IMR-90 (cell line): Measurements from ENCODE around the gene CLK3. TPM values are rescaled to one million over a fixed set of nuclear protein-coding genes. Genes with fewer than 3 reads are reported as not detected.
A peak's percentile ranks its signal among the peaks of the same experiment; 100 is the strongest.

Experiments used
- ATAC-seq: fragments of 200-7000 bp; cut with Tn5 transposase; 2 replicates; pipeline ENCODE4 v1.9.1; 2020; ENCODE audit warnings: low read depth, mild to moderate bottlenecking, moderate library complexity
- BruUV-seq: library from RNA; stranded (reverse); fragments of 400-500 nt; replicated peaks from 2 replicates; lab custom pipeline; 2021; lab: Mats Ljungman, UMichigan
- CTCF ChIA-PET: fragments of 300-600 bp; formaldehyde crosslinking; extraction: SDS; loops from one replicate; lab custom pipeline; 2021; ENCODE audit warnings: antibody characterized with exemption; lab: Yijun Ruan, JAX
- POLR2A ChIA-PET: fragments of 300-600 bp; sonication (Branson Sonifier 250); formaldehyde crosslinking; loops from one replicate; lab custom pipeline; 2022; ENCODE audit warnings: antibody characterized with exemption; ENCODE audit not compliant: unreplicated experiment; lab: Charles Lee
- DNase-seq: peaks from one replicate; pipeline ENCODE4 v3.0.0; 2013
- H2AFZ ChIP-seq: replicated peaks from 2 replicates; pipeline ENCODE3; 2013; ENCODE audit warnings: low read length, mild to moderate bottlenecking; ENCODE audit not compliant: poor library complexity
- H2AK5ac ChIP-seq: 2 replicates; pipeline ENCODE4 v1.6.1; 2013; ENCODE audit warnings: low read depth, low read length, inconsistent platforms
- H2AK9ac ChIP-seq: replicated peaks from 2 replicates; pipeline ENCODE3; 2013; ENCODE audit warnings: mild to moderate bottlenecking, low read depth, low read length, moderate library complexity; ENCODE audit not compliant: poor library complexity
- H2BK120ac ChIP-seq: 2 replicates; pipeline ENCODE4 v1.6.1; 2013; ENCODE audit warnings: low read depth, low read length, inconsistent platforms
- H2BK15ac ChIP-seq: 3 replicates; pipeline ENCODE4 v1.6.1; 2013; ENCODE audit warnings: low read depth, low read length, inconsistent platforms
- H2BK20ac ChIP-seq: 2 replicates; pipeline ENCODE4 v1.6.1; 2013; ENCODE audit warnings: low read depth, mild to moderate bottlenecking, inconsistent platforms, low read length, moderate library complexity
- H2BK5ac ChIP-seq: 2 replicates; pipeline ENCODE4 v1.6.1; 2013; ENCODE audit warnings: mild to moderate bottlenecking, low read depth, low read length, inconsistent platforms; ENCODE audit not compliant: poor library complexity, severe bottlenecking
- H3K14ac ChIP-seq: replicated peaks from 2 replicates; pipeline ENCODE4 v1.6.1; 2013; ENCODE audit warnings: low read depth, low read length, inconsistent platforms
- H3K18ac ChIP-seq: 2 replicates; pipeline ENCODE4 v1.6.1; 2013; ENCODE audit warnings: low read depth, low read length, control low read depth
- H3K23ac ChIP-seq: 2 replicates; pipeline ENCODE4 v1.6.1; 2013; ENCODE audit warnings: low read depth, low read length, inconsistent platforms
- H3K27ac ChIP-seq: 2 replicates; pipeline ENCODE4 v1.5.1; 2013; ENCODE audit warnings: mild to moderate bottlenecking, control low read depth, low read length; ENCODE audit not compliant: insufficient read depth
- H3K27me3 ChIP-seq: 2 replicates; pipeline ENCODE4 v1.6.1; 2013; ENCODE audit warnings: low read length; ENCODE audit not compliant: control insufficient read depth, insufficient read depth
- H3K36me3 ChIP-seq: 2 replicates; pipeline ENCODE4 v1.6.1; 2013; ENCODE audit warnings: low read length, mixed read lengths; ENCODE audit not compliant: control insufficient read depth, insufficient read depth
- H3K4ac ChIP-seq: 2 replicates; pipeline ENCODE4 v1.6.1; 2013; ENCODE audit warnings: low read depth, low read length, inconsistent platforms
- H3K4me1 ChIP-seq: 2 replicates; pipeline ENCODE4 v1.6.1; 2013; ENCODE audit warnings: low read length, mixed read lengths; ENCODE audit not compliant: control insufficient read depth, insufficient read depth
- H3K4me2 ChIP-seq: 2 replicates; pipeline ENCODE4 v1.6.1; 2013; ENCODE audit warnings: low read depth, mild to moderate bottlenecking, control low read depth, low read length, moderate library complexity
- H3K4me3 ChIP-seq: 2 replicates; pipeline ENCODE4 v1.5.1; 2013; ENCODE audit warnings: low read depth, mild to moderate bottlenecking, control low read depth, low read length, moderate library complexity; ENCODE audit not compliant: insufficient read depth
- H3K56ac ChIP-seq: 2 replicates; pipeline ENCODE4 v1.6.1; 2013; ENCODE audit warnings: low read length, inconsistent platforms; ENCODE audit not compliant: insufficient read depth; ENCODE audit errors: extremely low read depth
- H3K79me1 ChIP-seq, 2 experiments: 2 replicates each; pipeline ENCODE4 v1.6.1; 2013; ENCODE audit warnings: low read length in 2 of 2, inconsistent platforms in 1 of 2, low read depth in 1 of 2
- H3K9ac ChIP-seq: 2 replicates; pipeline ENCODE4 v1.6.1; 2013; ENCODE audit warnings: low read depth, low read length, control low read depth
- H3K9me1 ChIP-seq: 2 replicates; pipeline ENCODE4 v1.6.1; 2013; ENCODE audit warnings: low read length, inconsistent platforms; ENCODE audit not compliant: insufficient read depth
- H3K9me3 ChIP-seq: 2 replicates; pipeline ENCODE4 v1.6.1; 2013; ENCODE audit warnings: low read length; ENCODE audit not compliant: control insufficient read depth, insufficient read depth
- H4K20me1 ChIP-seq: 2 replicates; pipeline ENCODE4 v1.6.1; 2013; ENCODE audit warnings: low read length, inconsistent platforms; ENCODE audit not compliant: insufficient read depth
- H4K5ac ChIP-seq: 2 replicates; pipeline ENCODE4 v1.6.1; 2013; ENCODE audit warnings: mild to moderate bottlenecking, low read depth, low read length, control low read depth
- H4K8ac ChIP-seq, 2 experiments: 2 replicates each; pipeline ENCODE4 v1.6.1; 2013; ENCODE audit warnings: low read depth in 2 of 2, low read length in 2 of 2, control low read depth in 1 of 2, inconsistent platforms in 1 of 2
- H4K91ac ChIP-seq: 2 replicates; pipeline ENCODE4 v1.6.1; 2013; ENCODE audit warnings: low read depth, low read length, inconsistent platforms; ENCODE audit not compliant: insufficient read depth
- CEBPB ChIP-seq: IDR thresholded peaks from 2 replicates; pipeline ENCODE4 v1.6.1; 2012; ENCODE audit warnings: low read depth, low read length, improper control_type of control experiment
- CHD1 ChIP-seq: IDR thresholded peaks from 2 replicates; pipeline ENCODE4 v1.6.1; 2012; ENCODE audit warnings: low read depth, low read length, improper control_type of control experiment
- MAFK ChIP-seq: IDR thresholded peaks from 2 replicates; pipeline ENCODE4 v1.6.1; 2012; ENCODE audit warnings: low read depth, low read length, improper control_type of control experiment
- MAZ ChIP-seq: IDR thresholded peaks from 2 replicates; pipeline ENCODE4 v1.6.1; 2012; ENCODE audit warnings: low read depth, mild to moderate bottlenecking, low read length, improper control_type of control experiment, moderate library complexity, borderline replicate concordance
- MXI1 ChIP-seq: IDR thresholded peaks from 2 replicates; pipeline ENCODE4 v1.6.1; 2012; ENCODE audit warnings: low read depth, mild to moderate bottlenecking, low read length, moderate library complexity, borderline replicate concordance
- NFE2L2 ChIP-seq: fragments of 150-350 bp; IDR thresholded peaks from 2 replicates; pipeline ENCODE4 v1.6.1; 2016; ENCODE audit warnings: low read depth, mild to moderate bottlenecking, low read length
- RFX5 ChIP-seq: IDR thresholded peaks from 2 replicates; pipeline ENCODE4 v1.8.0; 2012; ENCODE audit warnings: low read depth, mild to moderate bottlenecking, low read length, moderate library complexity
- WGBS, 2 experiments: methylation state at CpG; one replicate each; pipeline versions ENCODE4 v1.1.5 to v1.1.7; 2013; ENCODE audit warnings: missing lambda C conversion rate in 2 of 2; ENCODE audit not compliant: insufficient read length in 1 of 2; ENCODE audit errors: extremely low coverage in 2 of 2; 5-methylcytosine and 5-hydroxymethylcytosine counted together
- dilution Hi-C: fragments of 300-500 bp; cut with HindIII; formaldehyde crosslinking; loops from one replicate; pipeline ENCODE4 v1.14.3; 2018; ENCODE audit warnings: low sequenced_read_pairs; ENCODE audit not compliant: unreplicated experiment
- in situ Hi-C: fragments of 300-500 bp; cut with MboI; formaldehyde crosslinking; loops from 3 replicates; pipeline ENCODE4 v1.14.3; 2019; ENCODE audit warnings: low sequenced_read_pairs, inconsistent platforms, mixed read lengths
- intact Hi-C: fragments of 100-400 bp; cut with micrococcal nuclease; formaldehyde crosslinking; loops from 2 replicates; pipeline ENCODE4 v1.10.0; 2022
- polyA plus RNA-seq, 3 experiments: library from polyadenylated mRNA; depleted of rRNA; stranded (reverse); fragments of >200 nt; gene quantifications; 2 replicates each; pipeline ENCODE4 v1.2.3, GENCODE V29; 2012; ENCODE audit warnings: low replicate concordance in 1 of 3
- total RNA-seq: library from RNA; depleted of rRNA; stranded (reverse); fragments of >200 nt; gene quantifications from 2 replicates; pipeline ENCODE4 v1.2.3, GENCODE V29; 2012
- TF ChIP-seq, protein P1 (sequence below): conservative IDR thresholded peaks from 2 replicates; pipeline ENCODE4 v1.5.1; 2012; ENCODE audit warnings: mild to moderate bottlenecking, low read depth, low read length, improper control_type of control experiment

CLK3 gene
- total and polyA plus RNA-seq, 2 of the 4 experiments (the other 2 are of a cell fraction) = 84.7 to 117 TPM

GRCh38 chr15:74664028-74664616 lies 48.5 kb downstream of the CLK3 start:
- DNase-seq (peak; percentile 75), ATAC-seq (peak; percentile 99)
- TF ChIP-seq, protein P1, sequence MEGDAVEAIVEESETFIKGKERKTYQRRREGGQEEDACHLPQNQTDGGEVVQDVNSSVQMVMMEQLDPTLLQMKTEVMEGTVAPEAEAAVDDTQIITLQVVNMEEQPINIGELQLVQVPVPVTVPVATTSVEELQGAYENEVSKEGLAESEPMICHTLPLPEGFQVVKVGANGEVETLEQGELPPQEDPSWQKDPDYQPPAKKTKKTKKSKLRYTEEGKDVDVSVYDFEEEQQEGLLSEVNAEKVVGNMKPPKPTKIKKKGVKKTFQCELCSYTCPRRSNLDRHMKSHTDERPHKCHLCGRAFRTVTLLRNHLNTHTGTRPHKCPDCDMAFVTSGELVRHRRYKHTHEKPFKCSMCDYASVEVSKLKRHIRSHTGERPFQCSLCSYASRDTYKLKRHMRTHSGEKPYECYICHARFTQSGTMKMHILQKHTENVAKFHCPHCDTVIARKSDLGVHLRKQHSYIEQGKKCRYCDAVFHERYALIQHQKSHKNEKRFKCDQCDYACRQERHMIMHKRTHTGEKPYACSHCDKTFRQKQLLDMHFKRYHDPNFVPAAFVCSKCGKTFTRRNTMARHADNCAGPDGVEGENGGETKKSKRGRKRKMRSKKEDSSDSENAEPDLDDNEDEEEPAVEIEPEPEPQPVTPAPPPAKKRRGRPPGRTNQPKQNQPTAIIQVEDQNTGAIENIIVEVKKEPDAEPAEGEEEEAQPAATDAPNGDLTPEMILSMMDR = no peak
- peak; percentile 54 for TF ChIP-seq CEBPB
- no peak for TF ChIP-seq RFX5
- no peak for TF ChIP-seq MXI1
- TF ChIP-seq CHD1 = no peak
- no peak for TF ChIP-seq MAZ
- TF ChIP-seq NFE2L2 = no peak
- peak; percentile 19; the same call in 1 of the 2 replicates for TF ChIP-seq MAFK
- BruUV-seq = no TSS peak
- H3K4me1 ChIP-seq = peaks cover 6% of the 10 kb centered on the region
- in situ Hi-C loops (no loop called here), dilution Hi-C loops (no loop called here), intact Hi-C loops (no loop called here)
- H3K9me1 ChIP-seq = peaks cover 6% of the 10 kb centered on the region
- ChIA-PET POLR2A (interaction anchor here (0.6 kb wide), 1 partner anchor 1672 kb away, joined by 5 read pairs; the partner anchor contains the start of gene ISL2), CTCF (interaction anchor here (0.6 kb wide), 2 partner anchors 105 to 237 kb away, joined by 3 read pairs; no protein-coding TSS in a partner anchor)
- peaks cover 43% of the 10 kb centered on the region for H4K20me1 ChIP-seq
- no peak overlapping the region for H3K4ac ChIP-seq
- 33% methylated on average over 1 of the region's 2 CpGs; no CpG with 5 or more reads in 1 of the 2 experiments for WGBS, 2 experiments
- H4K5ac ChIP-seq = no peak overlapping the region
- peaks cover 1% of the 10 kb centered on the region; the same call in 1 of the 2 replicates for H3K36me3 ChIP-seq
- H3K4me3 ChIP-seq = no peak overlapping the region
- no peak overlapping the region for H2AK5ac ChIP-seq
- H2AK9ac ChIP-seq = no peak overlapping the region
- peak overlapping the region; percentile 39; the same call in 1 of the 2 replicates for H3K27ac ChIP-seq
- no peak overlapping the region for H2BK15ac ChIP-seq
- H3K18ac ChIP-seq = no peak overlapping the region
- H4K91ac ChIP-seq = no peak overlapping the region
- H3K4me2 ChIP-seq = peak overlapping the region; percentile 25; the same call in 1 of the 2 replicates
- peak overlapping the region; percentile 23 for H2BK5ac ChIP-seq
- peaks cover 18 to 48% of the 10 kb centered on the region in 2 experiments for H3K79me1 ChIP-seq
- H3K9me3 ChIP-seq = no peaks in the 10 kb centered on the region
- H3K56ac ChIP-seq = no peak overlapping the region
- H3K14ac ChIP-seq = peak overlapping the region; percentile 69
- H2BK20ac ChIP-seq = no peak overlapping the region
- H3K9ac ChIP-seq = no peak overlapping the region
- no peak overlapping the region for H4K8ac ChIP-seq
- no peak overlapping the region for H2BK120ac ChIP-seq
- no peaks in the 10 kb centered on the region for H3K27me3 ChIP-seq
- no peak overlapping the region for H3K23ac ChIP-seq
- no peak overlapping the region for H2AFZ ChIP-seq
